ENCODE results near the gene PA2G4. TPM values are rescaled to one million over a fixed set of nuclear protein-coding genes. Genes with fewer than 3 reads are reported as not detected.

Gene PA2G4
- total RNA-seq, 2 experiments from 2014 or later, result 51.0 to 61.0 TPM

DNA sequence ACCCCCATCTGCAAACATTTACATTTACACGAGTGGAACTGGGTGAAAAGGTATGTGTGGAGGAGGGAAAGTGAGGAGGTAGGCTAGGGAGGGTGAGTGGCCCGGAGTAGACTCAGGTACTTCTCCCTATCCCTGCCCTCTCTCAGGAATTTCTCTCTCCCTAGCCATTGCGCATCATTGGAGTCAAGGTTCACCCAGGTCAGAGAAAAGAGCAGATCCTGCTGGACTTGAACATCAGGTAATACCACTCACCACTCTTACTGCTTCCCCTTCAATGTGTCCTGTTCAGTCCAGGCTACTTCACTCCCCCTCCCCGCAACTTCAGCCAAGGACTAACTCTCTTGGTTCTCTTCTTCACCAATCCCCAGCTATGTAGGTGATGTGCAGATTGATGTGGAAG lies 26.5 kb downstream of the PA2G4 start:
- H3K36me3 Mint-ChIP-seq (ENCODE audit: low read depth), result peaks cover 77% of the 10 kb centered on the region
- peak overlapping the region; percentile 86 for H3K27ac Mint-ChIP-seq
- POLR2A ChIA-PET, result interaction anchor here (1.0 to 5.7 kb wide), 4 partner anchors 13 to 59 kb away, joined by 3 to 133 read pairs (median 26); partner anchors contain the start of genes MYL6B, RPL41, SMARCC2 and ZC3H10
- Histone ChIP-seq H3K9me3 (ENCODE audit: control insufficient read depth in 1 of 2, insufficient read depth in 1 of 2, low read length in 2 of 2) (no peaks in the 10 kb centered on the region), H3K4me3 (ENCODE audit: low read length) (peak overlapping the region; percentile 99), H3K36me3 (ENCODE audit: insufficient read depth, low read length) (peaks cover 52% of the 10 kb centered on the region), H3K27me3 (ENCODE audit: control insufficient read depth in 1 of 2, insufficient read depth in 2 of 2, low read length in 2 of 2) (no peaks in the 10 kb centered on the region), H3K4me1 (ENCODE audit: insufficient read depth, low read length) (peaks cover 72% of the 10 kb centered on the region), H3K27ac (ENCODE audit: low read depth in 1 of 2, low read length in 2 of 2) (peak overlapping the region; percentile 77)
- CTCF ChIA-PET, result interaction anchor here (6.3 to 9.6 kb wide), 2 partner anchors 21 to 58 kb away, joined by 36 to 138 read pairs; partner anchors contain the start of genes MYL6B and SMARCC2
- no peaks in the 10 kb centered on the region for H3K9me3 Mint-ChIP-seq
- TF ChIP-seq, protein P1, sequence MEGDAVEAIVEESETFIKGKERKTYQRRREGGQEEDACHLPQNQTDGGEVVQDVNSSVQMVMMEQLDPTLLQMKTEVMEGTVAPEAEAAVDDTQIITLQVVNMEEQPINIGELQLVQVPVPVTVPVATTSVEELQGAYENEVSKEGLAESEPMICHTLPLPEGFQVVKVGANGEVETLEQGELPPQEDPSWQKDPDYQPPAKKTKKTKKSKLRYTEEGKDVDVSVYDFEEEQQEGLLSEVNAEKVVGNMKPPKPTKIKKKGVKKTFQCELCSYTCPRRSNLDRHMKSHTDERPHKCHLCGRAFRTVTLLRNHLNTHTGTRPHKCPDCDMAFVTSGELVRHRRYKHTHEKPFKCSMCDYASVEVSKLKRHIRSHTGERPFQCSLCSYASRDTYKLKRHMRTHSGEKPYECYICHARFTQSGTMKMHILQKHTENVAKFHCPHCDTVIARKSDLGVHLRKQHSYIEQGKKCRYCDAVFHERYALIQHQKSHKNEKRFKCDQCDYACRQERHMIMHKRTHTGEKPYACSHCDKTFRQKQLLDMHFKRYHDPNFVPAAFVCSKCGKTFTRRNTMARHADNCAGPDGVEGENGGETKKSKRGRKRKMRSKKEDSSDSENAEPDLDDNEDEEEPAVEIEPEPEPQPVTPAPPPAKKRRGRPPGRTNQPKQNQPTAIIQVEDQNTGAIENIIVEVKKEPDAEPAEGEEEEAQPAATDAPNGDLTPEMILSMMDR (IDR thresholded peaks at IDR 0.05), result no peak
- H3K4me3 Mint-ChIP-seq, result peak overlapping the region; percentile 97
- intact Hi-C loops (cut with DNase I, micrococcal nuclease), result no loop called here
- no peak for ATAC-seq (ENCODE audit: poor library complexity)
- DNase-seq, result no peak
- H3K4me1 Mint-ChIP-seq (ENCODE audit: low read depth), result peaks cover 66% of the 10 kb centered on the region
- no peaks in the 10 kb centered on the region for H3K27me3 Mint-ChIP-seq

GRCh38 chr12:56134897-56135296 lies 30.5 kb downstream of the PA2G4 start:
- intact Hi-C loops (cut with DNase I, micrococcal nuclease), result no loop called here
- CTCF ChIA-PET, result interaction anchor here (0.6 kb wide), 1 partner anchor 86 kb away, joined by 3 read pairs; no protein-coding TSS in a partner anchor
- H3K4me3 ChIP-seq (ENCODE audit: low read length), result no peak overlapping the region
- H3K36me3 ChIP-seq (ENCODE audit: insufficient read depth, low read length), result peaks cover 90% of the 10 kb centered on the region
- DNase-seq (no peak), ATAC-seq (ENCODE audit: poor library complexity) (no peak)
- no peaks in the 10 kb centered on the region for H3K27me3 Mint-ChIP-seq
- no peaks in the 10 kb centered on the region for H3K9me3 ChIP-seq (ENCODE audit: control insufficient read depth in 1 of 2, insufficient read depth in 1 of 2, low read length in 2 of 2)
- H3K36me3 Mint-ChIP-seq (ENCODE audit: low read depth), result peaks cover 93% of the 10 kb centered on the region
- H3K27ac ChIP-seq (ENCODE audit: low read depth in 1 of 2, low read length in 2 of 2), result no peak overlapping the region
- no peak overlapping the region for H3K4me3 Mint-ChIP-seq
- peaks cover 75% of the 10 kb centered on the region for H3K4me1 Mint-ChIP-seq (ENCODE audit: low read depth)
- H3K4me1 ChIP-seq (ENCODE audit: insufficient read depth, low read length), result peaks cover 83% of the 10 kb centered on the region
- TF ChIP-seq, protein P1 (IDR thresholded peaks at IDR 0.05), result no peak
- POLR2A ChIA-PET, result no interaction called here
- no peaks in the 10 kb centered on the region for H3K27me3 ChIP-seq (ENCODE audit: control insufficient read depth in 1 of 2, insufficient read depth in 2 of 2, low read length in 2 of 2)
- H3K27ac Mint-ChIP-seq, result no peak overlapping the region
- H3K9me3 Mint-ChIP-seq, result no peaks in the 10 kb centered on the region

GRCh38 chr12:56137853-56138571 lies 33.7 kb downstream of the PA2G4 start:
- Histone ChIP-seq H3K9me3 (ENCODE audit: control insufficient read depth in 1 of 2, insufficient read depth in 1 of 2, low read length in 2 of 2) (no peaks in the 10 kb centered on the region), H3K27me3 (ENCODE audit: control insufficient read depth in 1 of 2, insufficient read depth in 2 of 2, low read length in 2 of 2) (no peaks in the 10 kb centered on the region), H3K36me3 (ENCODE audit: insufficient read depth, low read length) (peaks cover 93% of the 10 kb centered on the region), H3K4me1 (ENCODE audit: insufficient read depth, low read length) (peaks cover 78% of the 10 kb centered on the region), H3K4me3 (ENCODE audit: low read length) (no peak overlapping the region), H3K27ac (ENCODE audit: low read depth in 1 of 2, low read length in 2 of 2) (peak overlapping the region; percentile 34 to 60)
- Mint-ChIP-seq H3K9me3 (no peaks in the 10 kb centered on the region), H3K36me3 (ENCODE audit: low read depth) (peaks cover 93% of the 10 kb centered on the region), H3K27ac (peak overlapping the region; percentile 78), H3K27me3 (no peaks in the 10 kb centered on the region), H3K4me3 (peak overlapping the region; percentile 39), H3K4me1 (ENCODE audit: low read depth) (peaks cover 67% of the 10 kb centered on the region)
- ChIA-PET CTCF (interaction anchor here (0.6 to 5.1 kb wide), 6 partner anchors 11 to 120 kb away, joined by 3 to 26 read pairs (median 4); partner anchors contain the start of genes ANKRD52, ESYT1, MYL6B and SMARCC2), POLR2A (interaction anchor here (1.0 to 6.3 kb wide), 7 partner anchors 10 to 51 kb away, joined by 3 to 49 read pairs (median 10); partner anchors contain the start of genes ESYT1, MYL6B, PA2G4 and SMARCC2)
- TF ChIP-seq, protein P1 (IDR thresholded peaks at IDR 0.05), result no peak
- ATAC-seq (ENCODE audit: poor library complexity) (peak; percentile 55), DNase-seq (no peak)
- intact Hi-C loops (cut with DNase I, micrococcal nuclease), result loop anchor here in 1 of 2 experiments (1.0 to 2.0 kb wide), 2 partner anchors 10 to 15 kb away; partner anchors contain the start of genes ESYT1 and MYL6B
